ENCODE results near the gene CDKN2B. TPM values are rescaled to one million over a fixed set of nuclear protein-coding genes. Genes with fewer than 3 reads are reported as not detected.

The CDKN2B gene
- total and polyA plus RNA-seq, 4 donors = 0.32 to 1.3 (median 0.54) TPM

GRCh38 chr9:21982391-21982790 is 26.7 kb downstream of the CDKN2B start:
- H3K9ac ChIP-seq (ENCODE audit: low read depth in 1 of 2, low read length in 2 of 2) = no peak overlapping the region
- WGBS = 59% methylated on average over 1 of the region's 1 CpG
- H3K4me1 ChIP-seq (ENCODE audit: control insufficient read depth in 4 of 4, insufficient read depth in 4 of 4, low read length in 3 of 4) = no peaks in the 10 kb centered on the region
- no peak overlapping the region for H3K27ac ChIP-seq (ENCODE audit: low read depth in 1 of 2, low read length in 2 of 2)
- no peaks in the 10 kb centered on the region for H3K9me3 ChIP-seq (ENCODE audit: control insufficient read depth in 4 of 4, low read length in 3 of 4)
- H3K4me3 ChIP-seq (ENCODE audit: low read depth in 1 of 3, low read length in 3 of 3) = no peak overlapping the region
- TF ChIP-seq REST (IDR thresholded peaks at IDR 0.05) = no peak
- no peak for TF ChIP-seq GABPA (IDR thresholded peaks at IDR 0.05 in 1 of 2, conservative IDR thresholded peaks at IDR 0.05 in 1 of 2)
- no peak for TF ChIP-seq ATF3 (IDR thresholded peaks at IDR 0.05)
- TF ChIP-seq EGR1 (IDR thresholded peaks at IDR 0.05; ENCODE audit: low read depth in 2 of 2) = no peak
- TF ChIP-seq JUND (IDR thresholded peaks at IDR 0.05) = no peak
- TF ChIP-seq HNF4G (IDR thresholded peaks at IDR 0.05) = no peak
- no peak for TF ChIP-seq RXRA (IDR thresholded peaks at IDR 0.05)
- H3K27me3 ChIP-seq (ENCODE audit: control insufficient read depth in 4 of 4, insufficient read depth in 4 of 4, low read length in 3 of 4) = peaks cover 0 to 10% (median 2%) of the 10 kb centered on the region in 4 donors
- no peak for DNase-seq (ENCODE audit: low spot score)
- H3K36me3 ChIP-seq (ENCODE audit: control insufficient read depth in 4 of 4, insufficient read depth in 3 of 4, low read depth in 1 of 4, low read length in 3 of 4) = no peaks in the 10 kb centered on the region

- Histone ChIP-seq H3K27me3 (ENCODE audit: control insufficient read depth in 4 of 4, insufficient read depth in 4 of 4, low read length in 3 of 4) (peaks cover 0 to 30% (median 15%) of the 10 kb centered on the region in 4 donors), H3K9me3 (ENCODE audit: control insufficient read depth in 4 of 4, low read length in 3 of 4) (no peaks in the 10 kb centered on the region), H3K9ac (ENCODE audit: low read depth in 1 of 2, low read length in 2 of 2) (no peak overlapping the region), H3K4me1 (ENCODE audit: control insufficient read depth in 4 of 4, insufficient read depth in 4 of 4, low read length in 3 of 4) (peaks cover 3 to 15% (median 12%) of the 10 kb centered on the region in 4 donors), H3K27ac (ENCODE audit: low read depth in 1 of 2, low read length in 2 of 2) (no peak overlapping the region), H3K36me3 (ENCODE audit: control insufficient read depth in 4 of 4, insufficient read depth in 3 of 4, low read depth in 1 of 4, low read length in 3 of 4) (no peaks in the 10 kb centered on the region), H3K4me3 (ENCODE audit: low read depth in 1 of 3, low read length in 3 of 3) (no peak overlapping the region)
- DNase-seq (ENCODE audit: low spot score) = no peak
- 27% methylated on average over 19 of the region's 19 CpGs for whole genome bisulfite sequencing
- TF ChIP-seq NR2F2 (IDR thresholded peaks at IDR 0.05) (no peak), ATF3 (IDR thresholded peaks at IDR 0.05) (no peak), YY1 (IDR thresholded peaks at IDR 0.05) (no peak), TAF1 (conservative IDR thresholded peaks at IDR 0.05) (no peak)
Observed at GRCh38 chr9:21976334-21976875, 32.7 kb downstream of the CDKN2B start.

GRCh38 chr9:21974722-21975409 is 34.2 kb downstream of the CDKN2B start:
- DNase-seq (ENCODE audit: low spot score) = no peak
- H3K27ac ChIP-seq (ENCODE audit: low read depth in 1 of 2, low read length in 2 of 2) = no peak overlapping the region
- 1% methylated on average over 51 of the region's 51 CpGs for WGBS
- H3K4me1 ChIP-seq (ENCODE audit: control insufficient read depth in 4 of 4, insufficient read depth in 4 of 4, low read length in 3 of 4) = peaks cover 6 to 15% (median 12%) of the 10 kb centered on the region in 4 donors
- no peak for TF ChIP-seq RXRA (IDR thresholded peaks at IDR 0.05)
- TF ChIP-seq RAD21 (IDR thresholded peaks at IDR 0.05) = no peak
- H3K4me3 ChIP-seq (ENCODE audit: low read depth in 1 of 3, low read length in 3 of 3) = peak overlapping the region; percentile 18 to 53 (median 46)
- no peak overlapping the region for H3K9ac ChIP-seq (ENCODE audit: low read depth in 1 of 2, low read length in 2 of 2)
- H3K27me3 ChIP-seq (ENCODE audit: control insufficient read depth in 4 of 4, insufficient read depth in 4 of 4, low read length in 3 of 4) = peaks cover 3 to 42% (median 22%) of the 10 kb centered on the region in 4 donors
- H3K36me3 ChIP-seq (ENCODE audit: control insufficient read depth in 4 of 4, insufficient read depth in 3 of 4, low read depth in 1 of 4, low read length in 3 of 4) = no peaks in the 10 kb centered on the region
- peaks cover 0 to 6% (median 0%) of the 10 kb centered on the region in 4 donors for H3K9me3 ChIP-seq (ENCODE audit: control insufficient read depth in 4 of 4, low read length in 3 of 4)

All from liver (tissue), 9 donors.